Coronary artery (tissue), 2 donors: ENCODE data around the gene AZIN2.

Experiments
- DNase-seq: peaks from one replicate; pipeline ENCODE4 v3.0.0-alpha.2; 2017; ENCODE audit warnings: low spot score
- H3K27ac ChIP-seq, 2 donors: fragments of 200-600 bp; sonication (generic); one replicate each; pipeline ENCODE4 v1.5.1; 2016 to 2019
- H3K4me3 ChIP-seq: fragments of 200-600 bp; sonication (generic); 2 replicates; pipeline ENCODE4 v1.5.1; 2016; ENCODE audit warnings: mild to moderate bottlenecking, moderate library complexity
- TF ChIP-seq, protein P1 (sequence below): fragments of 200-600 bp; sonication (generic); IDR thresholded peaks from one replicate; pipeline ENCODE4 v1.5.1; 2019; ENCODE audit warnings: antibody characterized with exemption

AZIN2 gene

DNA sequence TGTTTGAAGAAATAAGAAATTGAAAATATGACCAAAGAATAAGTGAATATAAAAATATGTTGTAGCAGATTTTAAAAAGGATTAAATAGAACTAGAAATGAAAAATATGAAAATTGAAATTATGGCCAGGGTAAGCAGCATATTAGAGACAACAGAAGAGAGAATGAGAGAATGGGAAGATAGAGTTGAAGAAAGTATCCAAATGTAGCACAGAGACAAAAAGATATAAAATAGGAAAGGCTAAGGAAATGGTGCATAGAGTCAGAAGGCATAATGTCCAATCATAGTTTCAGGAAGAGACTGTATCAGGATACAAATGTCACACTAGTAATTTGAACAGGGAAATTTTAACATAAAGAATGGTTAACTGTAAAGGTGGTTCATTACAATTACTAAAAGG, 29.5 kb downstream of the AZIN2 start:
- TF ChIP-seq, protein P1, sequence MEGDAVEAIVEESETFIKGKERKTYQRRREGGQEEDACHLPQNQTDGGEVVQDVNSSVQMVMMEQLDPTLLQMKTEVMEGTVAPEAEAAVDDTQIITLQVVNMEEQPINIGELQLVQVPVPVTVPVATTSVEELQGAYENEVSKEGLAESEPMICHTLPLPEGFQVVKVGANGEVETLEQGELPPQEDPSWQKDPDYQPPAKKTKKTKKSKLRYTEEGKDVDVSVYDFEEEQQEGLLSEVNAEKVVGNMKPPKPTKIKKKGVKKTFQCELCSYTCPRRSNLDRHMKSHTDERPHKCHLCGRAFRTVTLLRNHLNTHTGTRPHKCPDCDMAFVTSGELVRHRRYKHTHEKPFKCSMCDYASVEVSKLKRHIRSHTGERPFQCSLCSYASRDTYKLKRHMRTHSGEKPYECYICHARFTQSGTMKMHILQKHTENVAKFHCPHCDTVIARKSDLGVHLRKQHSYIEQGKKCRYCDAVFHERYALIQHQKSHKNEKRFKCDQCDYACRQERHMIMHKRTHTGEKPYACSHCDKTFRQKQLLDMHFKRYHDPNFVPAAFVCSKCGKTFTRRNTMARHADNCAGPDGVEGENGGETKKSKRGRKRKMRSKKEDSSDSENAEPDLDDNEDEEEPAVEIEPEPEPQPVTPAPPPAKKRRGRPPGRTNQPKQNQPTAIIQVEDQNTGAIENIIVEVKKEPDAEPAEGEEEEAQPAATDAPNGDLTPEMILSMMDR = no peak
- H3K4me3 ChIP-seq = no peak overlapping the region
- H3K27ac ChIP-seq = no peak overlapping the region
- no peak for DNase-seq

DNA sequence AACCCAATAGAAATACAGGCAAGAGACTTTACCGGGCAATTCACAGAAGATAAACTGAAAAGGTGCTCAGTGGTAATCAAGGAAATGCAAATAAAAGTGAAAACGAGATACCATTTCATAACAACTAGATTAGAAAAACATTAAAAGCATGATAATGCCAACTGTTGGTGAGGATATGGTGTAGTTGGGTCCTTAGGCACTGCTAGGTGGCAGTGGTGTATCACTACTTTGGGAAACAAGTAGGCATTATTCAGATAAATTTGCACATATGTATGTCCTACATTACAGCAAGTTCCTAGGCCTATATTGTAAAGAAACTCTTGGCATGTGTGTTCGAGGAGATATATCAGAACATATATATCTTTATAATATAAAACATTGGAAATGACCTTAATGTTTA, 31.0 kb downstream of the AZIN2 start:
- Histone ChIP-seq H3K4me3 (no peak overlapping the region), H3K27ac (no peak overlapping the region)
- TF ChIP-seq, protein P1 = no peak
- DNase-seq = no peak

DNA sequence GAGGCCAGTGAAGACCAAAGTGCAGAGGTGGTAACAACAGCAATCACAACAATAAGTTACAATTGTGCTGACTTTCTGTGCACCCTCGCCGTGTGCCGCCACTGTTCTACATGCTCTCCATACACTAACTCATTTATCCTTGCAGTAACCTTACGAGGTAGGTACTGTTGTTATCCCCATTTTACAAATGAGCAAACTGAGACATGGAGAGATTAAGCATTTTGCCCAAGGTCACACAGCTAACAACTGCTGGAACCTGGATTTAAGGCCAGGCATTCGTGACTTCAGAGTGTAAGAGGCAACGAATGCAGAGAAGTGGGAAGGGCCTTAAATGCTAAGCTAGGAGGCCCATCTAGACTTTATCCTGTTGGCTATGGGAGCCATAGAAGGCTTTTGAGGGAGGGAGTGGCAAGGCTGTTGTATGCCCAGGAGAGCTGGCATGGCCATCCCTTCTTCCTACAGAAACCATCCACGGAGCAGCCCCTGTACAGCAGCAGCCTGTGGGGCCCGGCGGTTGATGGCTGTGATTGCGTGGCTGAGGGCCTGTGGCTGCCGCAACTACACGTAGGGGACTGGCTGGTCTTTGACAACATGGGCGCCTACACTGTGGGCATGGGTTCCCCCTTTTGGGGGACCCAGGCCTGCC, 36.6 kb downstream of the AZIN2 start:
- Histone ChIP-seq H3K27ac (no peak overlapping the region), H3K4me3 (no peak overlapping the region)
- TF ChIP-seq, protein P1 = no peak
- no peak for DNase-seq

DNA sequence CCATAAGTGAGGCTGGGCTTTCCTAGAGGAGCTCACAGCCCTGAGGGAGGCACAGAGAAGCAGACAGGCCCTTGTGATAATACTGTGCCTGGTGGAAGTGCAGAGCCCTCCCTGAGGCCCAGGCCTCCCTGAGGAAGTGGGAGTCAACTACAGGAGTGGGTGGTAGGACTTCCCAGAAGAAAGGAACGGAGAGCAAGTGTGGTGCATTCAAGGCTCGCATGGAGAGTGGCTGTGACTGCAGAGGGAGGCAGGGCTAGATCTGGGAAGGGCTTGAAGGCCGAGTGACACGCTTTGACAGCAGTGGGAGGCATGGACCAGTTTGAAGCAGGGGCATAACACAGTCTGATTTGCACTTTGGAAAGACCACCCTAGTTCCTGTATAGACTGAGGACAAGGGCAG, 37.3 kb downstream of the AZIN2 start:
- H3K27ac ChIP-seq = no peak overlapping the region
- no peak for DNase-seq
- TF ChIP-seq, protein P1 = no peak
- no peak overlapping the region for H3K4me3 ChIP-seq

DNA sequence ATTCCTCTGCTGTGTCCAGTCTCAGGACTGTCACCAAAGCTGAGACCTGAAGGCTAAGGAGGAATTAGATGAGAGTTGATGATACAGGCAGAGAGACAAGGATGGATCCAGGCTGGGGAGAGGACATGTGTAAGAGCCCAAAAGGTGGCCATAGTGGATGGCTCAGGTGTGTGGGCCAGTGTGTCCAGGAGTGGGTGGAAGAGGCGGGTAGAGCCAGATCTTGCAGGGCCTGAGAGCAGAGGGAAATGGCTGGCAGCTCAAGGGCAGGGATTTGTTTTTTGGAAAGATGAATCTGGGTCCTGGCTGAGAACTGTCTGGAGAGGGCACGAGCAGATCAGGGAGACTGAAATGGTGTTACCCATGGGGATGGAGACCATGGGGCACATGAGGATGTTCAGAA, 38.1 kb downstream of the AZIN2 start:
- TF ChIP-seq, protein P1 = no peak
- DNase-seq = no peak
- H3K4me3 ChIP-seq = no peak overlapping the region
- H3K27ac ChIP-seq = no peak overlapping the region

DNA sequence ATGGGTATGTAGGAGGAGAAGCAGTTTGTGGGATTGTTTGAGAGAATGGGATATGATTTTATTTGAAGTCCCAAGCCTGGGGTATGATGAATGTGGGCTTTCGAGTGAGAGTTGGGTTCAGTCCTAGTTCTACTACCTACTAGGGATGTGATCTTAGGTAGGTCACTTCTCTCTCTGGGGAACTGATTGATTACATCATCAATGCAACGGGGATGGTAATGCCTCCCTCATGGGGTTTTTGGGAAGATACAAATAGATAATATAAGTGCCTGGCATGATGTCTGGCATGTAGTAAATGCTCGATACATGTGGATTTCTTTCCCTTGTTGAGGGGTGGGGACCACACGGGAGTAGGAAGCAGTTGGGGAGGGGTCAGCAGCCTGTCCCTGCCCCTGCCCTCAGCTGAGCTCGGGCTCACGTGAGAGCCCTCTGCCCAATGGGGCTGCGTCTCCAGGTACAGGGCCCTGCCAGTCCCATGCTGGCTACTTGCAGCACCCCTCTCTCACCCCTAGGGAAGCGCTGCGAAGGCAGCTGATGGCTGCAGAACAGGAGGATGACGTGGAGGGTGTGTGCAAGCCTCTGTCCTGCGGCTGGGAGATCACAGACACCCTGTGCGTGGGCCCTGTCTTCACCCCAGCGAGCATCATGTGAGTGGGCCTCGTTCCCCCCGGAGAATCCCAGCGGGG, 38.7 kb downstream of the AZIN2 start:
- no peak for DNase-seq
- TF ChIP-seq, protein P1 = no peak
- Histone ChIP-seq H3K4me3 (no peak overlapping the region), H3K27ac (no peak overlapping the region)
